OCI-M1 (cell line): ENCODE data around the gene CRB3.
"Not testable (repeated sequence)": the region's sequence is repeated elsewhere in the genome, so short reads cannot be mapped to it uniquely, and the experiment has no call there.

Experiments used
- DNase-seq: peaks from one replicate; lab custom pipeline; 2025; lab: John Stamatoyannopoulos, UW

The CRB3 gene

DNA sequence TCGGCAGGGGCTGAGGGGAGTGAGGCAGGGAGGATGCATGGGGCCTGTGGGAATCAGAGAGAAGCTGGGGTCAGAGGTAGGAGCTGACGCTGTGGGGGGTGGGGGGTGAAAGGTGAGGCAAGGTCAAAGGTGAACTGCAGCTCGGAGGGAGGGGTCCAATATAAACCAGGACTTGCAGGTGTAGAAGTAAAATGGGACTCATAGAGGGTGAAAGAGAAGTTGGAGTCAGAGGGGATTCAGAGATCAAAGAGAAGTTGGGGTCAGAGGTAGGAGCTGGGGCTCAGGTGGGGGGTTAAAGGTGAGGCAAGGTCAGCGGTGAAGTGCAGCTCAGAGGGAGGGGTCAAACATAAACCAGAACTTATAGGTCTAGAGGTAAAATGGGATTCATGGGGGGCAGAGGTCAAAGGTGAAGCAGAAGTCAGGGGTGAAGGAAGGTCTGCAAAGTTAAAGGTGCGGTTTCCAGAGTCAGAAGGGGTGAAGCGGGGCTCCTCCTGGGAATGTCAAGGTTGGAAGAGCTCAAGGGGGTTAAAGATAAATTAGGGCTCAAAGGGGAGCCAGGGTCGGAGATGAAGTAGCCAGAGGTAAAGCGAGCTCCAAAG lies 30.5 kb downstream of the CRB3 start:
- DNase-seq: no peak

GRCh38 chr19:6495947-6496346 lies 31.9 kb downstream of the CRB3 start:
- DNase-seq: no peak

DNA sequence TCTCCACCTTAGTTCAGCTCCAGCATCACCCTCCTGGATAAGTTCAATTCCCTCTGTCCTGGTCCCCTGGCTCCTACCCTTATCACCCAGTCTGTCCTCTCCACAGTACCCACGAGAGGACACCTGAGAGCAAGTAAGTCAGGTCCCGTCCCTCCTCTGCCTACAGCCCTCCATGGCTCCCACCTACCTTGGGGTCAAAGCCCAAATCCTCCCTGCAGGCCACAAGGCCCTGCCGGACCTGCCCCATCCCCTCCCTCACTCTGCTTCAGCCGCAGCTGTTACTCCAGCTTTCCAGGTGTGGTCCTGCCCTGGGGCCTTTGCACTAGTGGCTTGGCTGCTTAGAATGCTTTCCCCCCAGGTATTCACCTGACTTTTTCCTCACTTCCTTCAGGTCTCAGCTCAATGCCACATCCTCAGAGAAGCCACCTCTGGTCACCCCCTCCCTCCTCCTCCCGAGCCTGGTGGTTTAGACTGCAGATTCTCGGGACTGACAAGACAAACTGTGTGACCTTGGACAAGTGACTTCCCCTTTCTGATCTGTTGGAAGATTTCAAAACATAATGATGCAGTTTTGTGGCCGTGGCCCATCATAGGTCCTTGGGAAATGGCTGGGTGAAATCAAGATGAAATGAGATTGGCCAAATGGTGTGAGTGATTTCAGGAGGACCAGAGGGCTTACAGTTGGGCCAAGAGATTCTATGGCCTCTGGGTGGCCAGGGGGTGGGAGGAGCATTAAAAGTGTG lies 34.4 kb downstream of the CRB3 start:
- peak; percentile 29 for DNase-seq

GRCh38 chr19:6499052-6499790 lies 35.1 kb downstream of the CRB3 start:
- DNase-seq: no peak

DNA sequence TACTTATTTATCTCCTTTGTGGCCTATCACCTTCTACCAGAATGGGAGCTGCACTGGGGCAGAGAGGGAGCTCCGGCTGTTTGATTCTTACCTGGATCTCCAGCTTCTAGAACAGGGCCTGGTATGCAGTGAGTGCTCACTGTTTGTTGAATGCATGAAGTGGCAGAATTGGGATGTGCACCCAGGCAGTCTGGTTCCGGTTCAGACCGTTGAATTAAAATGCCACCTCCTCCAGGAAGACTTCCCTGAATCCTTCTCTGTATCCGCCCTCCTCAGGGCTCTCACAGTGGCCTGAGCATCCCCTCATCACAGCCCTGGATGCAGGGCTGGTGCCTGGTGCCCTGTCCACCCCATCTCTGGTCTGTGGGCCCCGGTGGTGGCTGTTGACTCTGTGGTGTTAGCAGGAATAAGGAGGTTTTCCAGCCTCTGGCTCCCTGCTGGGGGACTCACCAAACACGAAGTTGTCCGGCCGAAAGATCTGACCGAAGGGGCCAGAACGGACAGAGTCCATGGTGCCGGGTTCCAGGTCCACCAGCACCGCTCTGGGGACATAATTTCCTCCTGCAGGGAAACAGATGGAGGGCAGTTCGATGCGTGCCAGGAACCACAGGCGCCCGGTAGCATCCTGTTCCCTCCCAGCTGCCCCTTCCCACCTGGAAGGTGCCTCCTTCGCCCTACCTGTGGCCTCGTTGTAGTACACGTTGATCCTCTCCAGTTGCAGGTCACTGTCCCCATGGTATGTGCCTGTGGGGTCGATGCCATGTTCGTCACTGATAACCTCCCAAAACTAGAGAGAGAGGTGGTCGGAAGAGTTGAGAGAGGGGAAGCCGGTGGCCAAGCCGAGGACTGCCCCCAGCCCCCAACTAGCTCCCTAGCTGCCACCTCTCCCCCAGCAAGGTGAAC lies 37.0 kb downstream of the CRB3 start:
- DNase-seq: no peak

DNA sequence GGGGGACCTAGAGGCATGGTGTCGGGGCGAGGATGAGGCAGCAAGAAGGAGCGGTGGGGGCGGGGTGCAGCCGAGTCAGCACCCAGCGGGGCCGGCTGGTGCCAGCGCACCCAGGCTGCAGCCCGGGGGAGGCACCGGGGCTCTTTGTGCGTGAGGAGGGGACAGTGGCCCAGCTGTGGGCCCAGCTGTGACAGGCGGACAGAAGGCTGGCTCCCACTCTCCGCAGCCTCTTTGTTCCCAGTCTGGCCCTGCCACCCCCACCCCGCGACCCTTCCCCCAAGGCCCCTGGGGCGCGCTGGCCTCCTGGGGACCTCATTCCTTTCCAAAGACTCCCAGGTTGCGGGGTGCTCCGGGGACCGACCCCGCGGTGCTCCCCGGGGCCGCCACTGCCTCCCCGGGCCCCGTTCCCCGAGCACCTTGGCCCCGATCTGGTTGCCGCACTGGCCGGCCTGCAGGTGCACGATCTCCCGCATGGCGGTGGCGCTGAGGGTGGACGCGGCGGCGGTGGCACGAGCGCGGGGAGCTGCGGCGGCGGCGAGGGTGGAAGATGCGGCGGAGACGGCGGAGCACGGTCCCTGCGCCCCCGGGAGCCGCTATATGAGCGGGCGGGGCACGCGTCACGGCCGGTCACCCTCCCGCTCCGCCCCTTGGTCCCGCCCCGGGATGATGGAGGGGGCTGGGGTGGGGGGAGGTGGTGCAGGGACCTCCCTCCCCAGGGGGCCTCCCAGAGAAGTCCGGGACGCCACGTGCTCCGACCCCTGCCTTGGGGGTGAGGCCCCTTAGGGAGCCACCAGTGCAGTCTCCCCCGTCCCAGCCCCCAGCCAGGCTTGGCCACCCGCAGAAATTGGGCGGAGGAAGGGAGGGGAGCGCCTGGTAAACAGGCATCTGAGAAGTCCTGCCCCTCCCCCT lies 37.9 kb downstream of the CRB3 start, which contains the start of gene TUBB4A:
Gene TUBB4A (minus strand): TSS at position 570 of the 909 bp plus-strand sequence. CDS start 97 bp downstream, at position 473.
- DNase-seq: no peak

GRCh38 chr19:6503407-6504201 lies 39.5 kb downstream of the CRB3 start:
- no peak for DNase-seq

GRCh38 chr19:6508028-6508771 lies 44.1 kb downstream of the CRB3 start:
- not testable (repeated sequence) for DNase-seq

- no peak for DNase-seq
Observed at GRCh38 chr19:6509118-6509971, 45.3 kb downstream of the CRB3 start.

- no peak for DNase-seq
Observed at GRCh38 chr19:6510618-6511017, 46.5 kb downstream of the CRB3 start.

GRCh38 chr19:6514089-6514488 lies 50.0 kb downstream of the CRB3 start:
- no peak for DNase-seq

- no peak for DNase-seq
Observed at GRCh38 chr19:6514926-6515544, 51.0 kb downstream of the CRB3 start.

DNA sequence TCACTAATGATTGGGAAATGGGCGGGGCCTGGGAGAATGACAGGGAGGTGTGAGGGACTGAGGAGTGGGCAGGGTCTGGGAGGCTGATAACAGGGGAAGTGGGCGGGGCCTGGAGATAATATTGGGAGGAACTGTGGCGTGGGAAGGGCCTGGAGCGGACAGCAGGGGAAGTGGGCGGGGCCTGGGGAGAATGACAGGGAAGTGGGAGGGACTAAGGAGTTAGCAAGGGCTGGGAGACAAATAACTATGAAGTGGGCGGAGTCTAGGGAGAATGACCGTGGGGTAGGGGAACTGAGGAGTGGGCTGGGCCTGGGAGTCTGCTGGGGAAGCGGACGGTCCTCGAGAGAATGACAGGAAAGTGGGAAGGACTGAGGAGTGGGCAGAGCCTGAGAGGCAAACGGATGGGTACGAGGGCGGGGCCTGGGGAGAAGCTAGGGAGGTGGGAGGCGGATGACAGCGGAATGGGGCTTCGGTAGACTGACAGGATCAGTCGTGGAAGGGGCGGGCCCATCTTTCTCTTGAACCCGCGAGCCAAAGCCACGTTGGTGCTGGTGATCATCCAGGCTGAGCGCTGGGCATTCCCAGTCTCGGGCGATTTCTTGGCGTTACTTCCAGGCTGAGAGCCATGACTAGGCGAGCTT lies 52.1 kb downstream of the CRB3 start:
- peak; percentile 94 for DNase-seq
